Inflammatory macrophage treated with lipopolysaccharide for 4 hours (primary cell): ENCODE data around the gene SFMBT1.

Source experiments
- DNase-seq: peaks from one replicate; pipeline ENCODE4 v3.0.0-alpha.2; 2020

The SFMBT1 gene

GRCh38 chr3:52912885-52913731 is 132.8 kb downstream of the SFMBT1 start:
- DNase-seq = no peak

- DNase-seq = no peak
These were observed 135.1 kb downstream of the SFMBT1 start for GRCh38 chr3:52910823-52911222.

- DNase-seq = no peak
These were observed 138.4 kb downstream of the SFMBT1 start for GRCh38 chr3:52907497-52907896.

- no peak for DNase-seq
These were observed 141.3 kb downstream of the SFMBT1 start for GRCh38 chr3:52904552-52904951.

GRCh38 chr3:52904000-52904399 is 141.9 kb downstream of the SFMBT1 start:
- DNase-seq = no peak

GRCh38 chr3:52897130-52898122 is 148.4 kb downstream of the SFMBT1 start, which contains the start of gene STIMATE:
Gene STIMATE (minus strand): TSS chr3:52897548. CDS start chr3:52897450, 98 bp downstream.
- DNase-seq = peak; percentile 88

- DNase-seq = peak; percentile 47
These were observed 149.3 kb downstream of the SFMBT1 start for GRCh38 chr3:52896613-52897012.

GRCh38 chr3:52896151-52896550 is 149.7 kb downstream of the SFMBT1 start:
- peak; percentile 33 for DNase-seq

GRCh38 chr3:52895418-52895817 is 150.5 kb downstream of the SFMBT1 start:
- peak; percentile 51 for DNase-seq

- DNase-seq = no peak
These were observed 151.1 kb downstream of the SFMBT1 start for GRCh38 chr3:52894756-52895155.

- no peak for DNase-seq
These were observed 152.2 kb downstream of the SFMBT1 start for GRCh38 chr3:52893723-52894122.

- peak; percentile 98 for DNase-seq
These were observed 153.1 kb downstream of the SFMBT1 start for GRCh38 chr3:52892625-52893311.

- no peak for DNase-seq
These were observed 153.6 kb downstream of the SFMBT1 start for GRCh38 chr3:52892290-52892624.

GRCh38 chr3:52891615-52892081 is 154.2 kb downstream of the SFMBT1 start:
- DNase-seq = peak; percentile 98

GRCh38 chr3:52891164-52891563 is 154.7 kb downstream of the SFMBT1 start:
- no peak for DNase-seq

- peak; percentile 48 for DNase-seq
These were observed 155.1 kb downstream of the SFMBT1 start for GRCh38 chr3:52890735-52891134.

GRCh38 chr3:52889901-52890300 is 156.0 kb downstream of the SFMBT1 start:
- DNase-seq = no peak

GRCh38 chr3:52887166-52887565 is 158.7 kb downstream of the SFMBT1 start:
- DNase-seq = no peak

GRCh38 chr3:52886049-52886730 is 159.7 kb downstream of the SFMBT1 start:
- no peak for DNase-seq

- no peak for DNase-seq
These were observed 163.5 kb downstream of the SFMBT1 start for GRCh38 chr3:52882377-52882776.

GRCh38 chr3:52881871-52882270 is 164.0 kb downstream of the SFMBT1 start:
- no peak for DNase-seq

GRCh38 chr3:52880474-52880873 is 165.4 kb downstream of the SFMBT1 start:
- no peak for DNase-seq
